ENCODE data around the gene SSX5. TPM values are rescaled to one million over a fixed set of nuclear protein-coding genes. Genes with fewer than 3 reads are reported as not detected.
"Not testable (repeated sequence)": the region's sequence is repeated elsewhere in the genome, so short reads cannot be mapped to it uniquely, and the experiment has no call there.

The SSX5 gene
- polyA plus RNA-seq: not detected
- long read RNA-seq, donor 1, partial matches to known transcripts: 0 of 9 reads
- long read RNA-seq, donor 1, other reads (novel, unspliced or antisense): 9 of 9 reads
- long read RNA-seq, donor 2, partial matches to known transcripts: 21 of 39 reads
- long read RNA-seq, donor 2, other reads (novel, unspliced or antisense): 18 of 39 reads
- long read RNA-seq, donor 3, partial matches to known transcripts: 6 of 144 reads
- long read RNA-seq, donor 3, other reads (novel, unspliced or antisense): 138 of 144 reads
- long read RNA-seq, donor 4: 0 reads
- long read RNA-seq, donor 5: 0 reads
- long read RNA-seq, donor 6, partial matches to known transcripts: 0 of 40 reads
- long read RNA-seq, donor 6, other reads (novel, unspliced or antisense): 40 of 40 reads
- long read RNA-seq, donor 7: 0 reads
- long read RNA-seq, donor 8, partial matches to known transcripts: 0 of 71 reads
- long read RNA-seq, donor 8, other reads (novel, unspliced or antisense): 71 of 71 reads
- long read RNA-seq, donor 9, partial matches to known transcripts: 0 of 10 reads
- long read RNA-seq, donor 9, other reads (novel, unspliced or antisense): 10 of 10 reads
- long read RNA-seq, donor 10, partial matches to known transcripts: 5 of 52 reads
- long read RNA-seq, donor 10, other reads (novel, unspliced or antisense): 47 of 52 reads
- long read RNA-seq, donor 11, partial matches to known transcripts: 0 of 16 reads
- long read RNA-seq, donor 11, other reads (novel, unspliced or antisense): 16 of 16 reads

GRCh38 chrX:48196745-48197201, at the start of gene SSX5:
TSS of gene SSX5 (minus strand) at chrX:48196795. CDS start at chrX:48195358, 1,437 bp downstream.
- WGBS (ENCODE audit: insufficient coverage, low lambda C conversion rate): 100% methylated on average over 1 of the region's 12 CpGs
- Histone ChIP-seq H3K27ac (ENCODE audit: low read length) (no peak within 1 kb of the TSS), H3K27me3 (ENCODE audit: control insufficient read depth, insufficient read depth, low read length) (no peaks in the 10 kb centered on the region), H3K9me3 (ENCODE audit: control insufficient read depth, low read depth, low read length) (no peaks in the 10 kb centered on the region), H3K36me3 (ENCODE audit: control insufficient read depth, insufficient read depth, low read length) (no peaks in the 10 kb centered on the region), H3K4me3 (ENCODE audit: low read length) (no peak within 1 kb of the TSS), H3K4me1 (ENCODE audit: control insufficient read depth, insufficient read depth, low read length) (no peaks in the 10 kb centered on the region)
- no peak for DNase-seq

DNA sequence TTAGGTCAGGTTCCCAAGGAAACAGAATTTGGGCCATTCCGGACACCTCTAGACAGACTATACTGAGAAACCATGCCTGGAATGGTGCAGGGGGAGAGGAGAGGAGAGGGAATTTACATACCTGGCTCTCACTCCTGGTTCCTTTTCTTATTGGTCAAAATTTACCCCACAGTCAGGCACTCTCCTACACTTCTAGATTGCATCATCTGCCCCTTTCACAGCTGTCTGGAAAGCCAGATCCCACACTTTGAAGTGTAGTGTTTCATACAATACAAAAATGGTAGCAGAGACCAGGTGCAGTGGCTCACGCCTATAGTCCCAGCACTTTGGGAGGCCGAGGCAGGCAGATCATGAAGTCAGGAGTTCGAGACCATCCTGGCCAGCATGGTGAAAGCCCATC, 27.6 kb upstream of the SSX5 start:
- H3K9me3 ChIP-seq (ENCODE audit: control insufficient read depth, low read depth, low read length); H3K36me3 ChIP-seq (ENCODE audit: control insufficient read depth, insufficient read depth, low read length); DNase-seq; H3K4me3 ChIP-seq (ENCODE audit: low read length); H3K27ac ChIP-seq (ENCODE audit: low read length); H3K27me3 ChIP-seq (ENCODE audit: control insufficient read depth, insufficient read depth, low read length); H3K4me1 ChIP-seq (ENCODE audit: control insufficient read depth, insufficient read depth, low read length): not testable (repeated sequence)
- no CpG with 5 or more reads among the region's 4 CpGs for WGBS (ENCODE audit: insufficient coverage, low lambda C conversion rate)

- WGBS (ENCODE audit: insufficient coverage, low lambda C conversion rate): no CpG with 5 or more reads among the region's 4 CpGs
- H3K36me3 ChIP-seq (ENCODE audit: control insufficient read depth, insufficient read depth, low read length); H3K27ac ChIP-seq (ENCODE audit: low read length); H3K27me3 ChIP-seq (ENCODE audit: control insufficient read depth, insufficient read depth, low read length); H3K4me3 ChIP-seq (ENCODE audit: low read length); H3K4me1 ChIP-seq (ENCODE audit: control insufficient read depth, insufficient read depth, low read length); DNase-seq; H3K9me3 ChIP-seq (ENCODE audit: control insufficient read depth, low read depth, low read length): not testable (repeated sequence)
Observed at GRCh38 chrX:48214341-48214740, 17.7 kb upstream of the SSX5 start.

- not testable (repeated sequence) for H3K9me3 ChIP-seq (ENCODE audit: control insufficient read depth, low read depth, low read length); H3K4me3 ChIP-seq (ENCODE audit: low read length); H3K27ac ChIP-seq (ENCODE audit: low read length); DNase-seq; H3K4me1 ChIP-seq (ENCODE audit: control insufficient read depth, insufficient read depth, low read length); H3K36me3 ChIP-seq (ENCODE audit: control insufficient read depth, insufficient read depth, low read length); H3K27me3 ChIP-seq (ENCODE audit: control insufficient read depth, insufficient read depth, low read length)
- no CpG with 5 or more reads among the region's 5 CpGs for WGBS (ENCODE audit: insufficient coverage, low lambda C conversion rate)
Observed at GRCh38 chrX:48190024-48190423, 6.6 kb downstream of the SSX5 start.

DNA sequence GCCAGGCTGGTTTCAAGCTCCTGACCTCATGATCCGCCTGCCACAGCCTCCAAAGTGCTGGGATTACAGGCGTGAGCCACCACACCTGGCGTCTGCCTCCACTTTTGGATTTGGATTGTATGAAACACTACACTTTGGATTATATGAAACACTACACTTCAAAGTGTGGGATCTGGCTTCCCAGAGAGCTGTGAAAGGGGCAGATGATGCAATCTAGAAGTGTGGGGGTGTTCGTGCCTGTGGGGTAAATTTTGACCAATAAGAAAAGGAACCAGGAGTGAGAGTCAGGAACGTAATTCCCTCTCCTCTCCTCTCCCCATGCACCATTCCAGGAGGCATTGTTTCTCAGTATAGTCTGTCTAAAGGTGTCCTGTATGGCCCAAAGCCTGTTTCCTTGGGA, 14.7 kb downstream of the SSX5 start:
- not testable (repeated sequence) for H3K27ac ChIP-seq (ENCODE audit: low read length); H3K4me3 ChIP-seq (ENCODE audit: low read length); DNase-seq; H3K27me3 ChIP-seq (ENCODE audit: control insufficient read depth, insufficient read depth, low read length); H3K9me3 ChIP-seq (ENCODE audit: control insufficient read depth, low read depth, low read length); H3K36me3 ChIP-seq (ENCODE audit: control insufficient read depth, insufficient read depth, low read length); H3K4me1 ChIP-seq (ENCODE audit: control insufficient read depth, insufficient read depth, low read length)
- WGBS (ENCODE audit: insufficient coverage, low lambda C conversion rate): no CpG with 5 or more reads among the region's 5 CpGs

DNA sequence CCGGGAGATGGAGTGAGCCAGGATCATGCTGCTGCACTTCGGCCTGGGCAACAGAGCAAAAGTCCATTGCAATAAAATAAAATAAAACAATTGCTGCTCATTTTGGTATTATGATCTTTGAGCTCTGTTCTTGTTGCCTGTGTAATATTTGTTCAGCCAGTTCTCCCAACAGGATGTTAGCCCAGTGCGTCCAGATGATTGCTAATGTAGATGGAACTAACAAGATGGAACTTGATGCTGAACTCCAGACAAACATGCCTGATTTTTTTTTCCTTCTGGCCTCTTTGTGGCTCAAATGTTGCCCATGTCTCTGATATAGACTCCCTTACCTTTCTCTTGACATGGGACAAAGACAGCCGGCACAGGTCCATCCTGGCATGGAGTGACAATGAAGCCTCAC, 15.8 kb downstream of the SSX5 start:
- no peak overlapping the region for H3K27ac ChIP-seq (ENCODE audit: low read length)
- H3K27me3 ChIP-seq (ENCODE audit: control insufficient read depth, insufficient read depth, low read length): no peaks in the 10 kb centered on the region
- no peaks in the 10 kb centered on the region for H3K9me3 ChIP-seq (ENCODE audit: control insufficient read depth, low read depth, low read length)
- no CpG with 5 or more reads among the region's 4 CpGs for WGBS (ENCODE audit: insufficient coverage, low lambda C conversion rate)
- no peaks in the 10 kb centered on the region for H3K36me3 ChIP-seq (ENCODE audit: control insufficient read depth, insufficient read depth, low read length)
- no peaks in the 10 kb centered on the region for H3K4me1 ChIP-seq (ENCODE audit: control insufficient read depth, insufficient read depth, low read length)
- DNase-seq: no peak
- no peak overlapping the region for H3K4me3 ChIP-seq (ENCODE audit: low read length)

- no peak overlapping the region for H3K27ac ChIP-seq (ENCODE audit: low read length)
- no peak overlapping the region for H3K4me3 ChIP-seq (ENCODE audit: low read length)
- H3K4me1 ChIP-seq (ENCODE audit: control insufficient read depth, insufficient read depth, low read length): no peaks in the 10 kb centered on the region
- no peaks in the 10 kb centered on the region for H3K36me3 ChIP-seq (ENCODE audit: control insufficient read depth, insufficient read depth, low read length)
- peak in 1 of 2 donors; percentile 1 for DNase-seq
- no CpG with 5 or more reads among the region's 4 CpGs for WGBS (ENCODE audit: insufficient coverage, low lambda C conversion rate)
- H3K9me3 ChIP-seq (ENCODE audit: control insufficient read depth, low read depth, low read length): no peaks in the 10 kb centered on the region
- no peaks in the 10 kb centered on the region for H3K27me3 ChIP-seq (ENCODE audit: control insufficient read depth, insufficient read depth, low read length)
Observed at GRCh38 chrX:48179691-48180090, 16.9 kb downstream of the SSX5 start.

GRCh38 chrX:48166322-48166721, 30.3 kb downstream of the SSX5 start:
- H3K4me1 ChIP-seq (ENCODE audit: control insufficient read depth, insufficient read depth, low read length): not testable (repeated sequence)
- WGBS (ENCODE audit: insufficient coverage, low lambda C conversion rate): no CpG with 5 or more reads among the region's 7 CpGs

DNA sequence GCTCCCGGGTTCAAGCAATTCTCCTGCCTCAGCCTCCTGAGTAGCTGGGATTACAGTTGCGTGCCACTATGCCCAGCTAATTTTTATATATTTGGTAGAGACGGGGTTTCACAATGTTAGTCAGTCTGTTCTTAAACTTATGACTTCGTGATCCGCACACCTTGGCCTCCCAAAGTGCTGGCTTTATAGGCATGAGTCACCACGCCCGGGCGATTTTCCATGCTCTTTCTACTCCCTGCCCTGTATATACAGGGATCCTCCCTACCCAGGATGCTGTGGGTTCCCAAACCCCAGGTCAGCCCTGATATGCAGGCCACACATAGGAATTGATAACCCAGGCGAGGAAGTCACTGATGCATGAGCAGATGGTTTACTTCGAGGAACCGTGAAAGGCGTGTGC, 31.4 kb downstream of the SSX5 start:
- no peaks in the 10 kb centered on the region for H3K9me3 ChIP-seq (ENCODE audit: control insufficient read depth, low read depth, low read length)
- H3K4me3 ChIP-seq (ENCODE audit: low read length): no peak overlapping the region
- WGBS (ENCODE audit: insufficient coverage, low lambda C conversion rate): no CpG with 5 or more reads among the region's 12 CpGs

More at GRCh38 chrX:48166322-48166721, 30.3 kb downstream of the SSX5 start:
- not testable (repeated sequence) for H3K27ac ChIP-seq (ENCODE audit: low read length); H3K27me3 ChIP-seq (ENCODE audit: control insufficient read depth, insufficient read depth, low read length); H3K36me3 ChIP-seq (ENCODE audit: control insufficient read depth, insufficient read depth, low read length); H3K9me3 ChIP-seq (ENCODE audit: control insufficient read depth, low read depth, low read length); DNase-seq; H3K4me3 ChIP-seq (ENCODE audit: low read length)

GRCh38 chrX:48156014-48156413, 40.6 kb downstream of the SSX5 start:
- DNase-seq: no peak
- no peaks in the 10 kb centered on the region for H3K36me3 ChIP-seq (ENCODE audit: control insufficient read depth, insufficient read depth, low read length)
- no peaks in the 10 kb centered on the region for H3K9me3 ChIP-seq (ENCODE audit: control insufficient read depth, low read depth, low read length)
- no peaks in the 10 kb centered on the region for H3K27me3 ChIP-seq (ENCODE audit: control insufficient read depth, insufficient read depth, low read length)
- no peak overlapping the region for H3K4me3 ChIP-seq (ENCODE audit: low read length)
- no CpG with 5 or more reads among the region's 12 CpGs for WGBS (ENCODE audit: insufficient coverage, low lambda C conversion rate)
- no peaks in the 10 kb centered on the region for H3K4me1 ChIP-seq (ENCODE audit: control insufficient read depth, insufficient read depth, low read length)
- no peak overlapping the region for H3K27ac ChIP-seq (ENCODE audit: low read length)

More for the DNA sequence above, 31.4 kb downstream of the SSX5 start:
- DNase-seq: no peak
- H3K27me3 ChIP-seq (ENCODE audit: control insufficient read depth, insufficient read depth, low read length): no peaks in the 10 kb centered on the region
- H3K36me3 ChIP-seq (ENCODE audit: control insufficient read depth, insufficient read depth, low read length): no peaks in the 10 kb centered on the region
- no peak overlapping the region for H3K27ac ChIP-seq (ENCODE audit: low read length)
- no peaks in the 10 kb centered on the region for H3K4me1 ChIP-seq (ENCODE audit: control insufficient read depth, insufficient read depth, low read length)
